Peyer's patch (tissue), 4 donors: Measurements from ENCODE around the gene DDX53. TPM values are rescaled to one million over a fixed set of nuclear protein-coding genes. Genes with fewer than 3 reads are reported as not detected.

Experiments used
- DNase-seq, 3 donors: peaks; one replicate each; pipeline ENCODE4 v3.0.0-alpha.2; 2017 to 2019
- H3K27ac ChIP-seq, 4 donors: fragments of 200-600 bp; sonication (generic); one replicate each; pipeline ENCODE4 v1.5.1; 2016 to 2019
- H3K27me3 ChIP-seq, 2 donors: fragments of 200-600 bp; sonication (generic); one replicate each; pipeline ENCODE4 v1.5.1; 2019
- H3K36me3 ChIP-seq, 3 donors: fragments of 200-600 bp; sonication (generic); one replicate each; pipeline ENCODE4 v1.5.1; 2016 to 2019
- H3K4me1 ChIP-seq, 4 donors: fragments of 200-600 bp; sonication (generic); one replicate each; pipeline ENCODE4 v1.5.1; 2016 to 2019
- H3K4me3 ChIP-seq, 4 donors: fragments of 200-600 bp; sonication (generic); 1 replicate in 3 of 4; 2 replicates in 1 of 4; pipeline ENCODE4 v1.5.1; 2016 to 2019; ENCODE audit warnings: mild to moderate bottlenecking in 1 of 4
- H3K9me3 ChIP-seq, 4 donors: fragments of 200-600 bp; sonication (generic); one replicate each; pipeline ENCODE4 v1.5.1; 2016 to 2019; ENCODE audit warnings: mild to moderate bottlenecking in 1 of 4
- CTCF ChIP-seq, 6 experiments: fragments of 450-650 bp in 4 of 6; fragments of 200-600 bp in 2 of 6; sonication (generic) in 1 of 6; IDR thresholded peaks; one replicate each; pipeline ENCODE4 v1.5.1; 2017 to 2019; ENCODE audit warnings: antibody characterized with exemption in 6 of 6, mild to moderate bottlenecking in 3 of 6, moderate library complexity in 1 of 6
- POLR2A ChIP-seq, 2 donors: fragments of 450-650 bp; IDR thresholded peaks; one replicate each; pipeline ENCODE4 v1.5.1; 2017; ENCODE audit warnings: antibody characterized with exemption in 2 of 2, mild to moderate bottlenecking in 2 of 2, moderate library complexity in 2 of 2
- total RNA-seq, 4 donors: library from RNA; depleted of rRNA; stranded (reverse); fragments of >200 nt; gene quantifications; one replicate each; pipeline ENCODE4 v1.1.0, GENCODE V29; 2016

The DDX53 gene
- total RNA-seq, 4 donors from 2014 or later, result not detected

GRCh38 chrX:22985958-22986357, 13.8 kb upstream of the DDX53 start:
- no peaks in the 10 kb centered on the region for H3K27me3 ChIP-seq
- no peak overlapping the region for H3K27ac ChIP-seq
- H3K9me3 ChIP-seq, result no peaks in the 10 kb centered on the region
- TF ChIP-seq POLR2A (IDR thresholded peaks at IDR 0.05) (no peak), CTCF (IDR thresholded peaks at IDR 0.05) (no peak)
- no peak overlapping the region for H3K4me3 ChIP-seq
- no peaks in the 10 kb centered on the region for H3K36me3 ChIP-seq
- no peaks in the 10 kb centered on the region for H3K4me1 ChIP-seq
- DNase-seq, result no peak

- TF ChIP-seq CTCF (IDR thresholded peaks at IDR 0.05) (no peak), POLR2A (IDR thresholded peaks at IDR 0.05) (no peak)
- H3K9me3 ChIP-seq, result no peaks in the 10 kb centered on the region
- H3K4me1 ChIP-seq, result no peaks in the 10 kb centered on the region
- DNase-seq, result no peak
- no peak overlapping the region for H3K4me3 ChIP-seq
- no peaks in the 10 kb centered on the region for H3K27me3 ChIP-seq
- H3K27ac ChIP-seq, result no peak overlapping the region
- H3K36me3 ChIP-seq, result no peaks in the 10 kb centered on the region
Observed at GRCh38 chrX:22987452-22987851, 12.3 kb upstream of the DDX53 start.

- Histone ChIP-seq H3K36me3 (no peaks in the 10 kb centered on the region), H3K27me3 (no peaks in the 10 kb centered on the region)
- TF ChIP-seq CTCF (IDR thresholded peaks at IDR 0.05), result no peak
- no peak for TF ChIP-seq POLR2A (IDR thresholded peaks at IDR 0.05)
Observed at GRCh38 chrX:23003116-23003515, 3.4 kb downstream of the DDX53 start.

GRCh38 chrX:23008431-23009099, 8.8 kb downstream of the DDX53 start:
- Histone ChIP-seq H3K9me3 (no peaks in the 10 kb centered on the region), H3K27me3 (no peaks in the 10 kb centered on the region), H3K4me3 (no peak overlapping the region), H3K27ac (no peak overlapping the region), H3K36me3 (no peaks in the 10 kb centered on the region), H3K4me1 (no peaks in the 10 kb centered on the region)
- no peak for DNase-seq
- no peak for TF ChIP-seq POLR2A (IDR thresholded peaks at IDR 0.05)
- no peak for TF ChIP-seq CTCF (IDR thresholded peaks at IDR 0.05)

More at GRCh38 chrX:23003116-23003515, 3.4 kb downstream of the DDX53 start:
- Histone ChIP-seq H3K4me1 (no peaks in the 10 kb centered on the region), H3K4me3 (no peak overlapping the region), H3K9me3 (no peaks in the 10 kb centered on the region), H3K27ac (no peak overlapping the region)
- no peak for DNase-seq

GRCh38 chrX:23012162-23012561, 12.4 kb downstream of the DDX53 start:
- no peaks in the 10 kb centered on the region for H3K36me3 ChIP-seq
- no peaks in the 10 kb centered on the region for H3K9me3 ChIP-seq
- no peak for DNase-seq
- TF ChIP-seq POLR2A (IDR thresholded peaks at IDR 0.05) (no peak), CTCF (IDR thresholded peaks at IDR 0.05) (no peak)
- no peaks in the 10 kb centered on the region for H3K27me3 ChIP-seq
- H3K27ac ChIP-seq, result no peak overlapping the region
- H3K4me3 ChIP-seq, result no peak overlapping the region
- no peaks in the 10 kb centered on the region for H3K4me1 ChIP-seq

GRCh38 chrX:23012636-23013035, 12.9 kb downstream of the DDX53 start:
- Histone ChIP-seq H3K27ac (no peak overlapping the region), H3K4me1 (no peaks in the 10 kb centered on the region), H3K36me3 (no peaks in the 10 kb centered on the region), H3K4me3 (no peak overlapping the region), H3K9me3 (no peaks in the 10 kb centered on the region), H3K27me3 (no peaks in the 10 kb centered on the region)
- DNase-seq, result no peak
- no peak for TF ChIP-seq CTCF (IDR thresholded peaks at IDR 0.05)
- TF ChIP-seq POLR2A (IDR thresholded peaks at IDR 0.05), result no peak
